Kidney epithelial cell (primary cell): ENCODE results near the gene SUPT4H1. TPM values are rescaled to one million over a fixed set of nuclear protein-coding genes. Genes with fewer than 3 reads are reported as not detected.

Experiments used
- DNase-seq: peaks from one replicate; pipeline ENCODE4 v3.0.0-alpha.2; 2010; ENCODE audit warnings: low read depth
- H3K27me3 ChIP-seq: 2 replicates; pipeline ENCODE4 v1.6.0; 2011; ENCODE audit warnings: low read length; ENCODE audit not compliant: control insufficient read depth, insufficient read depth
- H3K36me3 ChIP-seq: 2 replicates; pipeline ENCODE4 v1.5.1; 2011; ENCODE audit warnings: low read length; ENCODE audit not compliant: control insufficient read depth, insufficient read depth
- H3K4me3 ChIP-seq: 2 replicates; pipeline ENCODE4 v1.5.1; 2011; ENCODE audit warnings: low read depth, mild to moderate bottlenecking, control low read depth, low read length
- total RNA-seq: library from RNA; depleted of rRNA; stranded (reverse); fragments of >200 nt; gene quantifications from 2 replicates; pipeline ENCODE4 v1.2.3, GENCODE V29; 2015
- TF ChIP-seq, protein P1 (sequence below): IDR thresholded peaks from 2 replicates; pipeline ENCODE4 v1.5.1; 2011; ENCODE audit warnings: mild to moderate bottlenecking, moderate library complexity, low read length, control low read depth, inconsistent platforms; ENCODE audit not compliant: insufficient read depth, poor library complexity, severe bottlenecking

Gene SUPT4H1
- total RNA-seq, 1 donor from 2014 or later, result 52.0 TPM

DNA sequence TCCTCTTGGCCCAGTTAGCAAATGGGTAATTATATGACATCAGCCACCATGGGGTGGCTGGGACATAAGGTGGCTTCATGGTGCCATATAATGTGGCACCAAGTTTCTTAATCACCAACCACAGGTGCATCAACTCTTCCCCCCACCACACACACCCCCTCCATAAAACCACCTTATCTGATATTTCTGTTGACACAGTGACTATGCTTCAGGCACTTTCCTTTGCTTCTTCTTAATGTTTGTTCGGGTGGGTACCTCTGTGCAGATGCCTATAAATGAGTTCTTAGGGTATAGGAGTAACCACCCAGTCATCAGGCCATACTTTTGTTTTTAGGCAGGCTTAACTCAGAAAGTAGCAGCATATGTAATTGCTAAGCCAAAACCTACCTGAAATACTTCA lies 35.8 kb upstream of the SUPT4H1 start:
- Histone ChIP-seq H3K27me3 (no peaks in the 10 kb centered on the region), H3K36me3 (no peaks in the 10 kb centered on the region), H3K4me3 (no peak overlapping the region)
- TF ChIP-seq, protein P1, sequence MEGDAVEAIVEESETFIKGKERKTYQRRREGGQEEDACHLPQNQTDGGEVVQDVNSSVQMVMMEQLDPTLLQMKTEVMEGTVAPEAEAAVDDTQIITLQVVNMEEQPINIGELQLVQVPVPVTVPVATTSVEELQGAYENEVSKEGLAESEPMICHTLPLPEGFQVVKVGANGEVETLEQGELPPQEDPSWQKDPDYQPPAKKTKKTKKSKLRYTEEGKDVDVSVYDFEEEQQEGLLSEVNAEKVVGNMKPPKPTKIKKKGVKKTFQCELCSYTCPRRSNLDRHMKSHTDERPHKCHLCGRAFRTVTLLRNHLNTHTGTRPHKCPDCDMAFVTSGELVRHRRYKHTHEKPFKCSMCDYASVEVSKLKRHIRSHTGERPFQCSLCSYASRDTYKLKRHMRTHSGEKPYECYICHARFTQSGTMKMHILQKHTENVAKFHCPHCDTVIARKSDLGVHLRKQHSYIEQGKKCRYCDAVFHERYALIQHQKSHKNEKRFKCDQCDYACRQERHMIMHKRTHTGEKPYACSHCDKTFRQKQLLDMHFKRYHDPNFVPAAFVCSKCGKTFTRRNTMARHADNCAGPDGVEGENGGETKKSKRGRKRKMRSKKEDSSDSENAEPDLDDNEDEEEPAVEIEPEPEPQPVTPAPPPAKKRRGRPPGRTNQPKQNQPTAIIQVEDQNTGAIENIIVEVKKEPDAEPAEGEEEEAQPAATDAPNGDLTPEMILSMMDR, result no peak
- DNase-seq, result no peak

DNA sequence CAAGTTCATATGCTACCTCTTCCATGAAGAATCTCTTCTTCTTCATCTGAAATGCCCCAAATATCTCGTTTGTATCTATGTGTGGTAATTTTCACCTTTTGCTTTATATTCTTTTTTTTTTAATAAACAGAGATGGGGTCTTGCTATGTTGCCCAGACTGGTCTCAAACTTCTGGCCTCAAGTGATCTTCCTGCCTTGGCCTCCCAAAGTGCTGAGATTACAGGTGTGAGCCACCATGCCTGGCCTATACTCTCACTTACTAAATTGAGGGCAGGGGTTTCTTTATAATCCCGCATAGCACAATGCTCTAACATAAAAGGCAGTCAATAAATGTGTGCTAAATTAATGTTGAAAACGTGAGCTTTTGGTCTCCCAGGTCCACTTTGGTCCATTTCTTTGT lies 34.7 kb upstream of the SUPT4H1 start:
- DNase-seq, result no peak
- Histone ChIP-seq H3K4me3 (no peak overlapping the region), H3K27me3 (no peaks in the 10 kb centered on the region), H3K36me3 (no peaks in the 10 kb centered on the region)
- TF ChIP-seq, protein P1, result no peak

DNA sequence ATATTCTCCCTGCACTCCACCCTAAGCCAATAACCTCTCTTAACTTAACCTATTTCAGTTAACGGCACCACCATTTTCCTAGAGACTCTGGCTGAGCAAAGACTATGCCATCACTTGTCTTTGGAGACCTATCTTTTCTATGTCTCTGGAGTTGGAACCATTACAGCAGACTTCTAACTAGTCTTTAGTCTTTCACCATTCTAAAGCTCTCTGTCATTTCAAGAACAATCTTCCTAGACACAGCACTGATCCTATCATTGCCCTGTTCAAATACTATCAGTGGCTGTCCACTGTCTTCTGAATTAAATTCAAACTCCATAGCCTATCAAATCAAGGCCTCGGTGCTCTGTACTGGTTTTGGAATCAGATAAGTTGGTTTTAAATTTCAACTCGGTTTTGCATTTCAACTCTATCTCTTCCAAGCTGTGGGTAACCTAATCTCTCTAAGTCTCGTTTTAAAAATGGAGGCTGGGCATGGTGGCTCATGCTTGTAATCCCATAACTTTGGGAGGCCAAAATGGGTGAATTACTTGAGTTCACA lies 33.4 kb upstream of the SUPT4H1 start:
- TF ChIP-seq, protein P1, result no peak
- Histone ChIP-seq H3K27me3 (no peaks in the 10 kb centered on the region), H3K4me3 (no peak overlapping the region), H3K36me3 (no peaks in the 10 kb centered on the region)
- no peak for DNase-seq

DNA sequence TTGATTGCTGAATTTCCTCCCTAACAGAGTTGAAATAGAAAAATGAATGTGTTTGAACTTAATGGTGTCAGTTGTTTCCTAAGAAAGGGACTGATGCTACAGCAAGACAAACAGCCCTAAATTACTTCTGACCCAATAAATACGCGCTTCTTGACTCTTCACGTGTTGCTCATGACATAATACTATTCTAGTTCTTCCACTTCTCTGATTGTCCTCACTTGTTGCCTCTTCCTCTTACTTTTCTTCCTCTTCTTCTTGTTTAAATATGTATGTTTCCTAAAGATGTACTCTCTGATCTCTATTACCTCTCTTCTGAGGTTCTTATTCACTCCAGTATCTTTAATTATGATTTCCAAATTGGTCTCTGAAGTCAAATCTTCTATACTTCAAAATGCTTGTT lies 32.9 kb upstream of the SUPT4H1 start:
- no peak overlapping the region for H3K4me3 ChIP-seq
- H3K27me3 ChIP-seq, result no peaks in the 10 kb centered on the region
- H3K36me3 ChIP-seq, result no peaks in the 10 kb centered on the region
- DNase-seq, result no peak
- TF ChIP-seq, protein P1, result no peak

DNA sequence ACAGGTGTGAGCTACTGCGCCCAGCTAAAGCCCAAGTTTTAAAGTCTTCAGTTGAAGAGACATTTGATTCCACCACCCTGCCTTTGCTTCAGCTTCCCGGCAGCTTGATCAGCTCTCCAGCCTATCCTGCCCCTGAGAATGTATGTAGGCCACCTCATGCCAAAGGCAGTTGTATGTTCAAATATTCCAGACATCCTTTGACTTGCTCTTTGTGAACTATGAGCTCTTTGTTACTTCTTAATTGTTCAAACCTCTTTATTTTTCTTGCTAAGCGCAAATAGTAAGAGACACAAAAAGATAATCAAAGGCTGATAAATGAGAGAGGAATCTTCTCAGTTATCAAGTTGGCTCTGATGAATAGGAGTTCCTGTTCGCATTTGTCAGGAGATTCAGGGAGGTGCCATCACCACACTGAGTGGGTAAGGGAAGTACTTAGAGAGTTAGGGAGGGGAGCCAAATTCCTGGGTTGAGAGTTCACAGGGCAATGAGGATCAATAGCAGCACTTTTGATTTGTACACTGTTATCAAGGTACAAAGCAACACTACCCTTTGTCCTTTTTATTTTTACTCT lies 32.0 kb upstream of the SUPT4H1 start:
- DNase-seq, result no peak
- Histone ChIP-seq H3K36me3 (no peaks in the 10 kb centered on the region), H3K4me3 (no peak overlapping the region), H3K27me3 (no peaks in the 10 kb centered on the region)
- TF ChIP-seq, protein P1, result no peak

DNA sequence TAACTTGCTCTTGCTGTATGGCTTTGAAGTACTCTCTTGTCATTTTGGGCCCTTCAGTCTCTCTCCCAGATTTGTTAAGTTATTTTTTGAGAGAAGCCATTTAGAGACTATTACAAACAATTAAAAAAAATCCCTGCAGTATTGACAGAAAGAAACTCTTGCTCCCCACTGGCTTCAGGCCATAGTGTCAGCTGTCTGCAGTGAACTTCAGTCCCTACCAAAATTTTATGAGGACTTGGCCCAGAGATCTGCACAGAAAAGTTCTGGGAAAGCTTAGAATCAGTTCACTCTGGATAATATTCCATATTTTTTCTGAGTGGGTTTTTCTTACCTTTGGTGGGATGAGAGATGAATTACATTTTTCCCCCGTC lies 30.9 kb upstream of the SUPT4H1 start:
- DNase-seq, result no peak
- Histone ChIP-seq H3K36me3 (no peaks in the 10 kb centered on the region), H3K4me3 (no peak overlapping the region), H3K27me3 (no peaks in the 10 kb centered on the region)
- TF ChIP-seq, protein P1, result no peak
